HCT116 (cell line): ENCODE data around the gene EPSTI1.

Experiments used
- CTCF ChIP-seq, 3 experiments: fragments of 200-600 bp in 1 of 3; sonication (generic) in 1 of 3; IDR thresholded peaks in 2 of 3; conservative IDR thresholded peaks in 1 of 3; 2 replicates each; pipeline ENCODE4 v1.5.1; 2012 to 2017; ENCODE audit warnings: low read depth in 2 of 3, low read length in 2 of 3, antibody characterized with exemption in 1 of 3, borderline replicate concordance in 1 of 3, control low read depth in 1 of 3, mild to moderate bottlenecking in 1 of 3, mixed read lengths in 1 of 3, mixed run types in 1 of 3, moderate library complexity in 1 of 3; ENCODE audit not compliant: insufficient read depth in 1 of 3
- EZH2 ChIP-seq: fragments of 200-600 bp; sonication (generic); IDR thresholded peaks from 2 replicates; pipeline ENCODE4 v1.6.1; 2017; ENCODE audit warnings: antibody characterized with exemption, mixed run types
- MAX ChIP-seq: IDR thresholded peaks from 2 replicates; pipeline ENCODE4 v1.6.1; 2012
- POLR2A ChIP-seq: IDR thresholded peaks from 2 replicates; pipeline ENCODE4 v1.7.0; 2011; ENCODE audit warnings: borderline replicate concordance; ENCODE audit not compliant: insufficient read depth, insufficient read length; ENCODE audit errors: extremely low read depth
- POLR2AphosphoS5 ChIP-seq: IDR thresholded peaks from 2 replicates; pipeline ENCODE4 v1.6.1; 2011; ENCODE audit warnings: mild to moderate bottlenecking, low read depth, low read length, moderate library complexity

- no peak for TF ChIP-seq POLR2A
- no peak for TF ChIP-seq CTCF (IDR thresholded peaks at IDR 0.05 in 2 of 3, conservative IDR thresholded peaks at IDR 0.05 in 1 of 3; ENCODE audit: borderline replicate concordance in 1 of 3, insufficient read depth in 1 of 3, low read depth in 2 of 3, low read length in 2 of 3)
- TF ChIP-seq EZH2 = no peak
- no peak for TF ChIP-seq POLR2AphosphoS5
- TF ChIP-seq MAX = no peak
Measured at GRCh38 chr13:43031881-43032280, 39.8 kb upstream of the EPSTI1 start.
